Measurements from ENCODE around the gene NDUFB7.
"Not testable (repeated sequence)": the region's sequence is repeated elsewhere in the genome, so short reads cannot be mapped to it uniquely, and the experiment has no call there.

DNA sequence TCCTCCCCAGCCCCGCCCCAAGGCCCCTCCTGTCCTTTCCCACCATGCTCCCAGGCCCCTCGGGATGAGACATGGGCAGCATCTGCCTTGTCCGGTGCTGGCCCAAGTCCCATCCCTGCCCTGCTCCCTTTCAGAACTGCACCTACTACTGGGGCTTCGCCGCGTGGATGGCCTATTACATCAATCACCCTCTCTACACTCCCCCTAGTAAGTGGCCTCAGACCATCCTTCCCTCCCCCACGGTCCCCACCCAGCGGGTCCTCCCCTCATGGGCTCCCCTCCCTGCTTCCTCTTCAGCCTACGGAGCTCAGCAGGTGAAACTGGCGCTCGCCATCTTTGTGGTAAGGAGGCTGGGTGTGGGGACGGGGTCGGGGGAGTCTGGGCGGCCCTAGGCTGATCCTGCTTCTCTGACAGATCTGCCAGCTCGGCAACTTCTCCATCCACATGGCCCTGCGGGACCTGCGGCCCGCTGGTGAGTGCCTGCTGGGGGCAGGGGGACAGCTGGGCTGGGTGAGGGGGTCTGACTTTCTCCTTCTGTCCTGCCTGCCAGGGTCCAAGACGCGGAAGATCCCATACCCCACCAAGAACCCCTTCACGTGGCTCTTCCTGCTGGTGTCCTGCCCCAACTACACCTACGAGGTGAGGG lies 7.1 kb downstream of the NDUFB7 start:
- TF ChIP-seq, protein P1, sequence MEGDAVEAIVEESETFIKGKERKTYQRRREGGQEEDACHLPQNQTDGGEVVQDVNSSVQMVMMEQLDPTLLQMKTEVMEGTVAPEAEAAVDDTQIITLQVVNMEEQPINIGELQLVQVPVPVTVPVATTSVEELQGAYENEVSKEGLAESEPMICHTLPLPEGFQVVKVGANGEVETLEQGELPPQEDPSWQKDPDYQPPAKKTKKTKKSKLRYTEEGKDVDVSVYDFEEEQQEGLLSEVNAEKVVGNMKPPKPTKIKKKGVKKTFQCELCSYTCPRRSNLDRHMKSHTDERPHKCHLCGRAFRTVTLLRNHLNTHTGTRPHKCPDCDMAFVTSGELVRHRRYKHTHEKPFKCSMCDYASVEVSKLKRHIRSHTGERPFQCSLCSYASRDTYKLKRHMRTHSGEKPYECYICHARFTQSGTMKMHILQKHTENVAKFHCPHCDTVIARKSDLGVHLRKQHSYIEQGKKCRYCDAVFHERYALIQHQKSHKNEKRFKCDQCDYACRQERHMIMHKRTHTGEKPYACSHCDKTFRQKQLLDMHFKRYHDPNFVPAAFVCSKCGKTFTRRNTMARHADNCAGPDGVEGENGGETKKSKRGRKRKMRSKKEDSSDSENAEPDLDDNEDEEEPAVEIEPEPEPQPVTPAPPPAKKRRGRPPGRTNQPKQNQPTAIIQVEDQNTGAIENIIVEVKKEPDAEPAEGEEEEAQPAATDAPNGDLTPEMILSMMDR (IDR thresholded peaks at IDR 0.05; ENCODE audit: low read length) = not testable (repeated sequence)
- not testable (repeated sequence) for TF ChIP-seq EZH2phosphoT487 (IDR thresholded peaks at IDR 0.05; ENCODE audit: low read length); EZH2 (optimal IDR thresholded peaks at IDR 0.05; ENCODE audit: low read depth, low read length)

All from MM.1S (cell line).